ENCODE data around the gene SPACDR.

SPACDR gene

DNA sequence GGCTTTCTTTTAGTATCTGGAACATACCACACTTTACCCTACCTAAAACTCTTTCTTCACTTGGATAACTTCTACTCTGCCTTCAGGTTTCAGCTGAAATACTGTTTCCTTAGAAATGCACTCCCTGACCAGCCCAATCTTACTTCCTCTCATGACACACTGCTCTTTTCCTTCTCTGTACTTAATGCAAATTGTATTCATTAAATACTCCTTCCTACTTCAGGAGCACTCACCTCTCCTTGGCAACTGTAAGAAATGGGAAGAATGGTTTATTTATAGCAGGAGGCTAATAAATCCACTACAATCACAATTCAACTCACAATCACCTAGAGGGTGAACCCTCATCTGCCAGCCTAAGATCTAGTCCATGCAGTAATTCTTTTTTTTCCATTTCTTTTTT lies 50.7 kb downstream of the SPACDR start:
- H3K27ac Mint-ChIP-seq: no peak overlapping the region
- H3K4me3 Mint-ChIP-seq: no peak overlapping the region
- no peaks in the 10 kb centered on the region for H3K9me3 Mint-ChIP-seq
- H3K27me3 Mint-ChIP-seq (ENCODE audit: low read depth): peaks cover 5% of the 10 kb centered on the region
- no peaks in the 10 kb centered on the region for H3K36me3 Mint-ChIP-seq (ENCODE audit: low read depth)
- no peak for DNase-seq (ENCODE audit: low spot score)
- H3K4me1 Mint-ChIP-seq (ENCODE audit: low read depth): peaks cover 8% of the 10 kb centered on the region

DNA sequence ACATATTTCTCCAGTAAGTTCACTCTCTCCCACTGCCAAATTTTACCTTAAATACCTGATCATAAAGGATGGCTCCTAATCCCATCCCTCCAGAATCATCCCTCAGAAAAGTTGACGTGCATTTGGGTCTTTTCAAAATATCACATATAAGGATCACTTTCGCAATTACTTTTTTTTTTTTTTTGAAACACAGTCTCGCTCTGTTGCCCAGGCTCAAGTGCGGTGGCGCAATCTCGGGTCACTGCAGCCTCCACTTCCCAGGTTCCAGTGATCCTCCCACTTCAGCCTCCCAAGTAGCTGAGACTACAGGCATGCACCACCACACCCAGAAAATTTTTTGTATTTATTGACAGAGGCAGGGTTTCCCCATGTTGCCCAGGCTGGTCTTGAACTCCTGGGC lies 53.0 kb downstream of the SPACDR start:
- Mint-ChIP-seq H3K4me3 (no peak overlapping the region), H3K4me1 (ENCODE audit: low read depth) (peaks cover 8% of the 10 kb centered on the region), H3K9me3 (no peaks in the 10 kb centered on the region), H3K27ac (no peak overlapping the region), H3K27me3 (ENCODE audit: low read depth) (peaks cover 13% of the 10 kb centered on the region), H3K36me3 (ENCODE audit: low read depth) (no peaks in the 10 kb centered on the region)
- no peak for DNase-seq (ENCODE audit: low spot score)

DNA sequence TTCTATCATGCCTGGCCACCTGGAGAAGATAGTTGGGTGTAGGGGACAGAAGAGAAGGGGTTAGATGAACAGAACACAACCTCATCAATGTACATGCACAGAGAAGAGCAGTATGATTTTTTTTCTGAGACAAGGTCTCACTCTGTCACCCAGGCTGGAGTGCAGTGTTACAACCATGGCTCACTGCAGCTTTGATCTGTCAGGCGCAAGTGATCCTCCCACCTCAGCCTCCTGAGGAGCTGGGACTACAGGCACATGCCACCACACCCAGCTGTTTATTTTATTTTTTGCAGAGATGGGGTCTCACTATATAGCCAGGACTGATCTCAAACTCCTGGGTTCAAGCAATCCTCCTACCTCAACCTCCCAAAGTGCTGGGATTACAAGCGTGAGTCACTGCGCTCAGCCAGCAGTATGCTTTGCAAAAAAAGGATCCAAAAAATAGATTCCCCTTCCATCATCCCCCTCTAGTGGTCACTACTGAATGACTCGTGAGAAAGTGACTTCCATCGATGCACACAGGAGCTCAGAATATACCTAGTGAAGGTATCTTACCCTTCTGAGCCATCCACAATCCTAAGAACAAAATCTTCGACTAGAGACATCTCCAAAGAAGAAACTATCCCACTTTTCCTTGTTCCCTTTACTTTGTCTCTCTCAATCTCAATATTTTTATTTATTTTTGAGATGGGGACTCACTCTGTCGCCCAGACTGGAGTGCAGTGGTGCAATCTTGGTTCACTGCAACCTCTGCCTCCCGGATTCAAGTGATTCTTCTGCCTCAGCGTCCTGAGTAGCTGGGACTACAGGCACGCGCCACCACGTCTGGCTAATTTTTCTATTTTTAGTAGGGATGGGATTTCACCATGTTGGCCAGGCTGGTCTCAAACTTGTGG lies 56.5 kb downstream of the SPACDR start:
- no peaks in the 10 kb centered on the region for H3K4me1 Mint-ChIP-seq (ENCODE audit: low read depth)
- peak; percentile 31 for DNase-seq (ENCODE audit: low spot score)

DNA sequence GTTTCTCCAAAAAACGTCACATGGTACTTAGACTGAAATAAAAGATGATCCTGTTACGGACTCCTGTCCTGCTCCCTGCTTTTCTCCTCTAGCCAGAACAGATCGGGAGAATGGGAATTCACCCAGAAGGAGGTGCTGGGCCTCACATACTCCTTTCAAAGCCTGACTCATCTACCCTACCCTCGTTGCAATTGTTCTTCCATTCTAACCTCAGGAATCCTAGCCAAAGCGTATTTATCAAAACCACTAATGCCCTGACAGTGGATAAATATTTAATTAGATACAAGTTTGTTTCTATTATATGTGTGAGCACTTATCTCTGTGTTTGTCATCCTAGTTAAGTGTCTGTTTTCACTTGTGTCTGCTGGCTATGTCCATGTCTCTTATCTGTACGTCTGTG lies 57.3 kb downstream of the SPACDR start:
- no peaks in the 10 kb centered on the region for H3K36me3 Mint-ChIP-seq (ENCODE audit: low read depth)
- H3K9me3 Mint-ChIP-seq: no peaks in the 10 kb centered on the region
- DNase-seq (ENCODE audit: low spot score): no peak
- H3K27ac Mint-ChIP-seq: no peak overlapping the region
- H3K4me3 Mint-ChIP-seq: no peak overlapping the region
- H3K4me1 Mint-ChIP-seq (ENCODE audit: low read depth): no peaks in the 10 kb centered on the region
- H3K27me3 Mint-ChIP-seq (ENCODE audit: low read depth): peaks cover 23% of the 10 kb centered on the region

More for the DNA sequence above, 56.5 kb downstream of the SPACDR start:
- peaks cover 20% of the 10 kb centered on the region for H3K27me3 Mint-ChIP-seq (ENCODE audit: low read depth)
- no peak overlapping the region for H3K27ac Mint-ChIP-seq
- H3K4me3 Mint-ChIP-seq: no peak overlapping the region
- H3K9me3 Mint-ChIP-seq: no peaks in the 10 kb centered on the region
- no peaks in the 10 kb centered on the region for H3K36me3 Mint-ChIP-seq (ENCODE audit: low read depth)

Data from T-helper 2 cell treated with Interferon-gamma antibody and Interleukin-4, amounts not matched to agents 5 μg/mL and 100 μg/mL, for 36 hours (primary cell).